Left renal pelvis (tissue), 4 donors: ENCODE measurements around the gene SEMA4A. TPM values are rescaled to one million over a fixed set of nuclear protein-coding genes. Genes with fewer than 3 reads are reported as not detected.

Source experiments
- DNase-seq, 4 donors: peaks; one replicate each; pipeline ENCODE4 v3.0.0-alpha.2; 2013; ENCODE audit warnings: low read depth in 4 of 4, low spot score in 3 of 4
- polyA plus RNA-seq, 4 donors: library from polyadenylated mRNA; unstranded; fragments of 120-200 nt; gene quantifications; one replicate each; pipeline ENCODE4 v1.2.1, GENCODE V29; 2013; ENCODE audit not compliant: insufficient read length in 4 of 4

SEMA4A gene
- polyA plus RNA-seq, 4 donors, result 2.5 to 26.8 (median 22.4) TPM

GRCh38 chr1:156134716-156135435, 18.5 kb upstream of the SEMA4A start:
- no peak for DNase-seq

- no peak for DNase-seq
Measured at GRCh38 chr1:156135930-156136871, 17.2 kb upstream of the SEMA4A start.

GRCh38 chr1:156136970-156137483, 16.4 kb upstream of the SEMA4A start:
- no peak for DNase-seq

GRCh38 chr1:156138458-156138867, 14.9 kb upstream of the SEMA4A start:
- no peak for DNase-seq

- DNase-seq, result no peak
Measured at GRCh38 chr1:156140879-156141707, 12.3 kb upstream of the SEMA4A start.

- no peak for DNase-seq
Measured at GRCh38 chr1:156143765-156144489, 9.5 kb upstream of the SEMA4A start.

- no peak for DNase-seq
Measured at GRCh38 chr1:156144742-156145141, 8.6 kb upstream of the SEMA4A start.

GRCh38 chr1:156145650-156146019, 7.8 kb upstream of the SEMA4A start:
- DNase-seq, result no peak

GRCh38 chr1:156146020-156146768, 7.2 kb upstream of the SEMA4A start:
- DNase-seq, result no peak

GRCh38 chr1:156146769-156147405, 6.5 kb upstream of the SEMA4A start:
- no peak for DNase-seq

- DNase-seq, result no peak
Measured at GRCh38 chr1:156148216-156148615, 5.2 kb upstream of the SEMA4A start.

GRCh38 chr1:156149374-156150332, 3.7 kb upstream of the SEMA4A start:
- no peak for DNase-seq

GRCh38 chr1:156150333-156151011, 2.9 kb upstream of the SEMA4A start:
- DNase-seq, result no peak

- no peak for DNase-seq
Measured at GRCh38 chr1:156151093-156151688, 2.2 kb upstream of the SEMA4A start.

GRCh38 chr1:156152628-156153027, 757 bp upstream of the SEMA4A start:
- peak in 1 of 4 donors; percentile 45 for DNase-seq

- DNase-seq, result no peak
Measured at GRCh38 chr1:156154317-156154749, 948 bp downstream of the SEMA4A start.
